HepG2 (cell line): ENCODE data around the gene ARFGEF3. TPM values are rescaled to one million over a fixed set of nuclear protein-coding genes. Genes with fewer than 3 reads are reported as not detected.

ENCODE experiments used
- KLF11 ChIP-seq: IDR thresholded peaks from 2 replicates; pipeline ENCODE4 v1.6.1; 2016; ENCODE audit warnings: missing compliant biosample characterization
- PAWR ChIP-seq: sonication (generic); formaldehyde crosslinking; IDR thresholded peaks from 2 replicates; pipeline ENCODE4 v1.4.0; 2020; ENCODE audit warnings: missing genetic modification reagents, mild to moderate bottlenecking, borderline replicate concordance
- RCOR2 ChIP-seq: IDR thresholded peaks from 2 replicates; pipeline ENCODE4 v1.6.1; 2016; ENCODE audit warnings: missing biosample characterization, missing genetic modification reagents
- REPIN1 ChIP-seq: sonication (generic); formaldehyde crosslinking; IDR thresholded peaks from 2 replicates; pipeline ENCODE4 v1.8.0; 2022; ENCODE audit warnings: missing genetic modification reagents, low read depth, mild to moderate bottlenecking, borderline replicate concordance
- ZBTB38 ChIP-seq: sonication (generic); formaldehyde crosslinking; IDR thresholded peaks from 2 replicates; pipeline ENCODE4 v1.5.1; 2020; ENCODE audit warnings: mild to moderate bottlenecking, missing genetic modification reagents
- ZFP41 ChIP-seq: sonication (generic); formaldehyde crosslinking; IDR thresholded peaks from 2 replicates; pipeline ENCODE4 v1.4.0; 2020; ENCODE audit warnings: mild to moderate bottlenecking, missing genetic modification reagents, borderline replicate concordance
- ZNF17 ChIP-seq: sonication (generic); formaldehyde crosslinking; IDR thresholded peaks from 2 replicates; pipeline ENCODE4 v1.5.0; 2020; ENCODE audit warnings: mild to moderate bottlenecking, missing genetic modification reagents
- ZNF883 ChIP-seq: sonication (generic); formaldehyde crosslinking; IDR thresholded peaks from 2 replicates; pipeline ENCODE4 v1.5.1; 2020; ENCODE audit warnings: mild to moderate bottlenecking, missing genetic modification reagents; ENCODE audit errors: not compliant biosample characterization
- polyA plus RNA-seq, 8 experiments: library from polyadenylated mRNA; depleted of rRNA in 3 of 8; stranded (reverse) in 7 of 8; unstranded in 1 of 8; fragments of >200 nt; fragmentation: Illumina TruSeq in 4 of 8; extraction: Trizol in 4 of 8; gene quantifications; 2 replicates each; pipeline versions ENCODE4 v1.2.1 to v1.2.3, GENCODE V29; 2011 to 2016; ENCODE audit warnings: low read depth in 4 of 8, missing spikeins in 1 of 8, mixed read lengths in 1 of 8; ENCODE audit not compliant: insufficient read depth in 1 of 8
- total RNA-seq, 5 experiments: library from RNA; depleted of rRNA; stranded (reverse); fragments of >200 nt; fragmentation: Illumina TruSeq; extraction: Trizol; gene quantifications; 2 replicates each; pipeline ENCODE4 v1.2.3, GENCODE V29; 2016; ENCODE audit warnings: low read depth in 1 of 5
- TF ChIP-seq, protein P1 (sequence below): sonication (generic); formaldehyde crosslinking; IDR thresholded peaks from 2 replicates; pipeline ENCODE4 v1.4.0; 2020; ENCODE audit warnings: missing genetic modification reagents
- TF ChIP-seq, protein P2 (sequence below): sonication (generic); formaldehyde crosslinking; IDR thresholded peaks from 2 replicates; pipeline ENCODE4 v1.8.0; 2022; ENCODE audit warnings: missing genetic modification reagents, mild to moderate bottlenecking, borderline replicate concordance
- TF ChIP-seq, protein P3 (sequence below): sonication (generic); formaldehyde crosslinking; IDR thresholded peaks from 2 replicates; pipeline ENCODE4 v1.5.0; 2020; ENCODE audit warnings: missing genetic modification reagents

Gene ARFGEF3
- total and polyA plus RNA-seq, 2 of the 13 experiments (the other 11 are each of a cell fraction or from before 2014, with no cell fraction given) = 0.60 to 2.6 TPM

DNA sequence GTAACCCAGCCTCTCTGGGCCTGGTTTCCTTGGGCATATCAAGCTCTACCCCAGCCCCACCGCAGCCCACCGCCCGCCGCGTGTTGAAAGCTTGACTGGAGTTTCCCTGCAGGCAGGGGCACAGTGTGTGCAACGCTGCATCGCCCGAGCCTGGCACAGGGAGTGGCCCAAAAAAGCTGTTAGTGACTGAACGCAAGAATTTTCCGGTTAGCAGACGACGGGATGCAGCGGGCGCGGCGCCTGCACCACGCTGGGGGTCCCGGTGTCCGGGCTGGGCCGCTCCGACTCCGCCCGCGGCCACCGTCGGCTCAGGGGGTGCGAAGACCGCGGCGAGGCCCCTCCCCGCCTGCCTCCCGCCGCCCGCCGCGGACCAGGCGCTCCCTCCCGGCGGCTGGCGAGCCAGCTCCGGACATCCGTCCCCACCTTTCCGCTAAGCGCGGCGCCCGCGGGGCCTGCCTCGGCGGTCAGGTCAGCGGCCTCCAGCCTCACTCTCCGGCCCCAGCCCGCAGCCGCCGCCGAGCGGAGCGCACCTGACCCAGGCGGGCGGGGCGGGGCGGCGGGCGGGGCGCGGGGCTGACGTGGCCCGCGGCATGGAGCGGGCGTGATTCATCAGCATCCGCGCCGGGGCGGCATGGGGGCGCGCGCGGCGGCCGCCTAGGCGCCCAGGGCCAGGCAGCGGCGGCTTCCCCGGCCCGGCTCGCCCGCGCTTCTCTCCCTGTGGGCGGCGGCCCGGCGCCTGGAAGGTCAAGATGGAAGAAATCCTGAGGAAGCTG, at the start of gene ARFGEF3 (continued):
- no peak for TF ChIP-seq PAWR (CRISPR knock-in tag)
- TF ChIP-seq ZBTB38 (CRISPR knock-in tag) = peak; percentile 41; the same call in 1 of the 2 replicates
- TF ChIP-seq, protein P1, sequence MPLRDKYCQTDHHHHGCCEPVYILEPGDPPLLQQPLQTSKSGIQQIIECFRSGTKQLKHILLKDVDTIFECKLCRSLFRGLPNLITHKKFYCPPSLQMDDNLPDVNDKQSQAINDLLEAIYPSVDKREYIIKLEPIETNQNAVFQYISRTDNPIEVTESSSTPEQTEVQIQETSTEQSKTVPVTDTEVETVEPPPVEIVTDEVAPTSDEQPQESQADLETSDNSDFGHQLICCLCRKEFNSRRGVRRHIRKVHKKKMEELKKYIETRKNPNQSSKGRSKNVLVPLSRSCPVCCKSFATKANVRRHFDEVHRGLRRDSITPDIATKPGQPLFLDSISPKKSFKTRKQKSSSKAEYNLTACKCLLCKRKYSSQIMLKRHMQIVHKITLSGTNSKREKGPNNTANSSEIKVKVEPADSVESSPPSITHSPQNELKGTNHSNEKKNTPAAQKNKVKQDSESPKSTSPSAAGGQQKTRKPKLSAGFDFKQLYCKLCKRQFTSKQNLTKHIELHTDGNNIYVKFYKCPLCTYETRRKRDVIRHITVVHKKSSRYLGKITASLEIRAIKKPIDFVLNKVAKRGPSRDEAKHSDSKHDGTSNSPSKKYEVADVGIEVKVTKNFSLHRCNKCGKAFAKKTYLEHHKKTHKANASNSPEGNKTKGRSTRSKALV (CRISPR knock-in tag) = no peak; the same call in 1 of the 2 replicates
- TF ChIP-seq REPIN1 = no peak
- peak; percentile 14 for TF ChIP-seq ZNF883
- TF ChIP-seq RCOR2 = no peak
- TF ChIP-seq, protein P2, sequence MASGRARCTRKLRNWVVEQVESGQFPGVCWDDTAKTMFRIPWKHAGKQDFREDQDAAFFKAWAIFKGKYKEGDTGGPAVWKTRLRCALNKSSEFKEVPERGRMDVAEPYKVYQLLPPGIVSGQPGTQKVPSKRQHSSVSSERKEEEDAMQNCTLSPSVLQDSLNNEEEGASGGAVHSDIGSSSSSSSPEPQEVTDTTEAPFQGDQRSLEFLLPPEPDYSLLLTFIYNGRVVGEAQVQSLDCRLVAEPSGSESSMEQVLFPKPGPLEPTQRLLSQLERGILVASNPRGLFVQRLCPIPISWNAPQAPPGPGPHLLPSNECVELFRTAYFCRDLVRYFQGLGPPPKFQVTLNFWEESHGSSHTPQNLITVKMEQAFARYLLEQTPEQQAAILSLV (CRISPR knock-in tag) = no peak; the same call in 1 of the 2 replicates
- no peak for TF ChIP-seq ZFP41 (CRISPR knock-in tag)
- TF ChIP-seq, protein P3, sequence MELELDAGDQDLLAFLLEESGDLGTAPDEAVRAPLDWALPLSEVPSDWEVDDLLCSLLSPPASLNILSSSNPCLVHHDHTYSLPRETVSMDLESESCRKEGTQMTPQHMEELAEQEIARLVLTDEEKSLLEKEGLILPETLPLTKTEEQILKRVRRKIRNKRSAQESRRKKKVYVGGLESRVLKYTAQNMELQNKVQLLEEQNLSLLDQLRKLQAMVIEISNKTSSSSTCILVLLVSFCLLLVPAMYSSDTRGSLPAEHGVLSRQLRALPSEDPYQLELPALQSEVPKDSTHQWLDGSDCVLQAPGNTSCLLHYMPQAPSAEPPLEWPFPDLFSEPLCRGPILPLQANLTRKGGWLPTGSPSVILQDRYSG = no peak; the same call in 1 of the 2 replicates
- no peak for TF ChIP-seq KLF11
- no peak for TF ChIP-seq ZNF17 (CRISPR knock-in tag)
